MM.1S (cell line): ENCODE measurements around the gene ANKLE1.

ENCODE experiments used
- DNase-seq: peaks from one replicate; pipeline ENCODE4 v3.0.0-alpha.2; 2015
- H2AFZ ChIP-seq: fragments of 300-600 bp; sonication (generic); 2 replicates; pipeline ENCODE4 v1.6.0; 2016; ENCODE audit warnings: antibody characterized with exemption, low read length
- H3F3A ChIP-seq: fragments of 300-600 bp; sonication (generic); 2 replicates; pipeline ENCODE4 v1.6.1; 2016; ENCODE audit warnings: mild to moderate bottlenecking, antibody characterized with exemption, low read length, moderate library complexity, mixed read lengths; ENCODE audit not compliant: insufficient read depth
- H3K27ac ChIP-seq: fragments of 300-600 bp; sonication (generic); 2 replicates; pipeline ENCODE4 v1.5.1; 2016; ENCODE audit warnings: mild to moderate bottlenecking, low read length
- H3K27me3 ChIP-seq: fragments of 300-600 bp; sonication (generic); replicated peaks from 2 replicates; pipeline ENCODE4 v1.6.0; 2016; ENCODE audit warnings: low read length; ENCODE audit not compliant: insufficient read depth
- H3K36me3 ChIP-seq: fragments of 300-600 bp; sonication (generic); replicated peaks from 2 replicates; pipeline ENCODE4 v1.6.1; 2016; ENCODE audit warnings: mild to moderate bottlenecking, low read length, mixed read lengths; ENCODE audit not compliant: insufficient read depth
- H3K4me1 ChIP-seq: fragments of 300-600 bp; sonication (generic); 2 replicates; pipeline ENCODE4 v1.6.1; 2016; ENCODE audit warnings: low read length, mixed read lengths
- H3K4me2 ChIP-seq: fragments of 300-600 bp; sonication (generic); 2 replicates; pipeline ENCODE4 v1.6.0; 2016; ENCODE audit warnings: low read depth, low read length
- H3K4me3 ChIP-seq: fragments of 300-600 bp; sonication (generic); 2 replicates; pipeline ENCODE4 v1.5.1; 2016; ENCODE audit warnings: low read length, mixed read lengths
- H3K79me2 ChIP-seq: fragments of 300-600 bp; sonication (generic); 2 replicates; pipeline ENCODE4 v1.6.1; 2016; ENCODE audit warnings: mixed run types, low read length, mixed read lengths
- H3K9ac ChIP-seq: fragments of 300-600 bp; sonication (generic); 2 replicates; pipeline ENCODE4 v1.6.1; 2016; ENCODE audit warnings: low read length, mixed read lengths
- H3K9me2 ChIP-seq: fragments of 300-600 bp; sonication (generic); replicated peaks from 2 replicates; pipeline ENCODE4 v1.6.1; 2016; ENCODE audit warnings: mild to moderate bottlenecking, low read length, mixed read lengths; ENCODE audit not compliant: insufficient read depth
- H3K9me3 ChIP-seq: fragments of 300-600 bp; sonication (generic); replicated peaks from 2 replicates; pipeline ENCODE4 v1.6.1; 2016; ENCODE audit warnings: mild to moderate bottlenecking, low read length, mixed read lengths; ENCODE audit not compliant: insufficient read depth
- H4K20me1 ChIP-seq: fragments of 300-600 bp; sonication (generic); 2 replicates; pipeline ENCODE4 v1.6.1; 2016; ENCODE audit warnings: mild to moderate bottlenecking, low read length, moderate library complexity, mixed read lengths; ENCODE audit not compliant: insufficient read depth
- EZH2 ChIP-seq: fragments of 300-600 bp; sonication (generic); optimal IDR thresholded peaks from 2 replicates; pipeline ENCODE3; 2017; ENCODE audit warnings: low read depth, mild to moderate bottlenecking, antibody characterized with exemption, low read length, mixed read lengths
- EZH2phosphoT487 ChIP-seq: fragments of 300-600 bp; sonication (generic); IDR thresholded peaks from 2 replicates; pipeline ENCODE4 v1.6.1; 2018; ENCODE audit warnings: antibody characterized with exemption, low read length
- TF ChIP-seq, protein P1 (sequence below): fragments of 300-600 bp; sonication (generic); IDR thresholded peaks from 2 replicates; pipeline ENCODE4 v1.5.1; 2016; ENCODE audit warnings: antibody characterized with exemption, low read length, mixed read lengths

Gene ANKLE1

DNA sequence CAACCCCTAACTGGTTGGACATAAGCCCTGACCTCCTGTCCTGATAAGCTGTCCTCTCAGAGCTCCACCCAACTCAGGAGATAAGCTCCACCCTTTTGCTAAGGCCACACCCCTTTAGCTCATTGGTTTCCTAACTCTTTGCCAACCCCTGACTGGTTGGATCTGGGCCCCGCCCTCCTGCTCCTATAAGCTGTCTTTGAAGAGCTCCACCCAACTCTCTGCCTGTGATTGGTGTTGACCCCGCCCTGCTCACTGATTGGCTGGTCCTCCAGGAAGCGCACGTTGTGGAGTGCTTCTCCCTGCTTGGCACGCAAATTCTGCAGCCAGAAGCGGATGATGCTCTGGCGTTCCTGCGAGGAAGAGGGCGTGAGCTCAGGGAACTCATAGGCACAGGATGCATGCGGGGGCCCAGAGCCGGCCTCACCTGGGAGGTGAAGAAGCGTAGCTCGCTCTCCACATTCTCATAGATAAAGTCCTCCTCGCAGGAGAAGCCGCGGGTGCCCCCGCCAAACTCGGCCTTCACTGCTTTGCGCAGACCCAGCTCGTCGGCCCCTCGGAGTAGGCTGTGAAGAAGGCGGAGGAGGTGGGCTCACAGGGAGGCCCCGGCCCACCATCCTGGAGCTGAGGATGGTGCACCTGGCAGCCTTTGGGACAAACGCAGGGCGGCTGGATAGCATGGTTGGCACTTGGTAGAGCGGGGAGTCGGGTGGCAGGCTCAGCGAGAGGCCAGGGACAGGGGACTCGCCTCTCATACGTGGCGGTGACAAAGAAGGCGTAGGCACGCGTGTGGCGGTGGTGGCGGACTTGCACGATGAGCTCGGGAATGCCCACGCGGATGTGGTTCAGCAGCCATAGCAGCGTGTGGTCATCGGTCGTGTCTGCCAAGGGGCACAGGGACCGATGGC lies 51.2 kb downstream of the ANKLE1 start:
- H3K9me2 ChIP-seq: no peaks in the 10 kb centered on the region
- peaks cover 31% of the 10 kb centered on the region for H3K27me3 ChIP-seq
- DNase-seq: peak; percentile 37
- H2AFZ ChIP-seq: no peak overlapping the region
- no peak overlapping the region for H3K9ac ChIP-seq
- peaks cover 1% of the 10 kb centered on the region for H3K79me2 ChIP-seq
- peaks cover 18% of the 10 kb centered on the region for H3F3A ChIP-seq
- no peak overlapping the region for H3K4me2 ChIP-seq
- H3K27ac ChIP-seq: no peak overlapping the region
- H3K4me3 ChIP-seq: no peak overlapping the region
- H4K20me1 ChIP-seq: no peaks in the 10 kb centered on the region
- TF ChIP-seq EZH2 (no peak), EZH2phosphoT487 (no peak)
- TF ChIP-seq, protein P1, sequence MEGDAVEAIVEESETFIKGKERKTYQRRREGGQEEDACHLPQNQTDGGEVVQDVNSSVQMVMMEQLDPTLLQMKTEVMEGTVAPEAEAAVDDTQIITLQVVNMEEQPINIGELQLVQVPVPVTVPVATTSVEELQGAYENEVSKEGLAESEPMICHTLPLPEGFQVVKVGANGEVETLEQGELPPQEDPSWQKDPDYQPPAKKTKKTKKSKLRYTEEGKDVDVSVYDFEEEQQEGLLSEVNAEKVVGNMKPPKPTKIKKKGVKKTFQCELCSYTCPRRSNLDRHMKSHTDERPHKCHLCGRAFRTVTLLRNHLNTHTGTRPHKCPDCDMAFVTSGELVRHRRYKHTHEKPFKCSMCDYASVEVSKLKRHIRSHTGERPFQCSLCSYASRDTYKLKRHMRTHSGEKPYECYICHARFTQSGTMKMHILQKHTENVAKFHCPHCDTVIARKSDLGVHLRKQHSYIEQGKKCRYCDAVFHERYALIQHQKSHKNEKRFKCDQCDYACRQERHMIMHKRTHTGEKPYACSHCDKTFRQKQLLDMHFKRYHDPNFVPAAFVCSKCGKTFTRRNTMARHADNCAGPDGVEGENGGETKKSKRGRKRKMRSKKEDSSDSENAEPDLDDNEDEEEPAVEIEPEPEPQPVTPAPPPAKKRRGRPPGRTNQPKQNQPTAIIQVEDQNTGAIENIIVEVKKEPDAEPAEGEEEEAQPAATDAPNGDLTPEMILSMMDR: no peak
- no peaks in the 10 kb centered on the region for H3K36me3 ChIP-seq
- H3K4me1 ChIP-seq: 0 out of 2 replicates have a peak, but pooled peaks cover 5% of the 10 kb centered on the region
- no peaks in the 10 kb centered on the region for H3K9me3 ChIP-seq

GRCh38 chr19:17333611-17334413 lies 52.1 kb downstream of the ANKLE1 start:
- H3F3A ChIP-seq: peaks cover 18% of the 10 kb centered on the region
- peaks cover 10% of the 10 kb centered on the region for H3K79me2 ChIP-seq
- H3K4me2 ChIP-seq: peak overlapping the region; percentile 87
- H3K9me2 ChIP-seq: no peaks in the 10 kb centered on the region
- no peak for TF ChIP-seq EZH2phosphoT487
- no peaks in the 10 kb centered on the region for H3K9me3 ChIP-seq
- H3K27ac ChIP-seq: no peak overlapping the region
- H3K4me3 ChIP-seq: peak overlapping the region; percentile 69
- H3K9ac ChIP-seq: peak overlapping the region; percentile 41; the same call in 1 of the 2 replicates
- no peaks in the 10 kb centered on the region for H3K36me3 ChIP-seq
- H3K4me1 ChIP-seq: peaks cover 10% of the 10 kb centered on the region
- H4K20me1 ChIP-seq: no peaks in the 10 kb centered on the region
- peak overlapping the region; percentile 83 for H2AFZ ChIP-seq
- peak; percentile 43 for DNase-seq
- peaks cover 26% of the 10 kb centered on the region for H3K27me3 ChIP-seq

- Histone ChIP-seq H4K20me1 (no peaks in the 10 kb centered on the region), H3K27me3 (peaks cover 17% of the 10 kb centered on the region), H3K4me1 (peaks cover 10% of the 10 kb centered on the region), H3K4me3 (peak within 1 kb of the TSS; percentile 69), H3K4me2 (peak within 1 kb of the TSS; percentile 87), H3K79me2 (peaks cover 12% of the 10 kb centered on the region), H3K36me3 (no peaks in the 10 kb centered on the region), H3K9me2 (no peaks in the 10 kb centered on the region), H3K27ac (no peak within 1 kb of the TSS), H3F3A (peaks cover 18% of the 10 kb centered on the region), H3K9ac (peak within 1 kb of the TSS; percentile 41; the same call in 1 of the 2 replicates), H3K9me3 (no peaks in the 10 kb centered on the region), H2AFZ (peak within 1 kb of the TSS; percentile 83)
- peak; percentile 97 for DNase-seq
- no peak for TF ChIP-seq EZH2phosphoT487
- TF ChIP-seq, protein P1: no peak
- TF ChIP-seq EZH2: no peak
Observed at GRCh38 chr19:17334414-17335409, 53.0 kb downstream of the ANKLE1 start, which contains the start of gene ANO8. ANO8 (minus strand) TSS chr19:17334855; CDS start chr19:17334670, 185 bp downstream.
